Type B pancreatic cell (in vitro differentiated cells): ENCODE results near the gene DIRAS3. TPM values are rescaled to one million over a fixed set of nuclear protein-coding genes. Genes with fewer than 3 reads are reported as not detected.

ENCODE experiments used
- DNase-seq: peaks from one replicate; pipeline ENCODE4 v3.0.0; 2021; ENCODE audit warnings: mixed read lengths; ENCODE audit not compliant: unreplicated experiment; ENCODE audit errors: extremely low spot score
- H3K27ac Mint-ChIP-seq: 2 replicates; pipeline ENCODE4 v1.8.0; 2021; ENCODE audit warnings: mild to moderate bottlenecking, mixed read lengths
- H3K27me3 Mint-ChIP-seq: 2 replicates; pipeline ENCODE4 v1.8.0; 2021; ENCODE audit warnings: mixed read lengths
- H3K36me3 Mint-ChIP-seq: 2 replicates; pipeline ENCODE4 v1.8.0; 2021; ENCODE audit warnings: mixed read lengths
- H3K4me1 Mint-ChIP-seq: one replicate; pipeline ENCODE4 v1.8.0; 2021; ENCODE audit warnings: mixed read lengths; ENCODE audit not compliant: unreplicated experiment
- H3K4me3 Mint-ChIP-seq: 2 replicates; pipeline ENCODE4 v1.8.0; 2021; ENCODE audit warnings: mild to moderate bottlenecking, mixed read lengths
- H3K9me3 Mint-ChIP-seq: 2 replicates; pipeline ENCODE4 v1.8.0; 2021; ENCODE audit warnings: mixed read lengths
- total RNA-seq: library from RNA; stranded (reverse); gene quantifications from 2 replicates; pipeline ENCODE4 v1.2.1, GENCODE V29; 2021; ENCODE audit warnings: low replicate concordance
- TF ChIP-seq, protein P1 (sequence below): fragments of 200-600 bp; sonication (generic); conservative IDR thresholded peaks from 2 replicates; pipeline ENCODE4 v1.5.0; 2021; ENCODE audit warnings: antibody characterized with exemption, mild to moderate bottlenecking

DIRAS3 gene
- total RNA-seq, 1 donor from 2014 or later, result 4.4 TPM

DNA sequence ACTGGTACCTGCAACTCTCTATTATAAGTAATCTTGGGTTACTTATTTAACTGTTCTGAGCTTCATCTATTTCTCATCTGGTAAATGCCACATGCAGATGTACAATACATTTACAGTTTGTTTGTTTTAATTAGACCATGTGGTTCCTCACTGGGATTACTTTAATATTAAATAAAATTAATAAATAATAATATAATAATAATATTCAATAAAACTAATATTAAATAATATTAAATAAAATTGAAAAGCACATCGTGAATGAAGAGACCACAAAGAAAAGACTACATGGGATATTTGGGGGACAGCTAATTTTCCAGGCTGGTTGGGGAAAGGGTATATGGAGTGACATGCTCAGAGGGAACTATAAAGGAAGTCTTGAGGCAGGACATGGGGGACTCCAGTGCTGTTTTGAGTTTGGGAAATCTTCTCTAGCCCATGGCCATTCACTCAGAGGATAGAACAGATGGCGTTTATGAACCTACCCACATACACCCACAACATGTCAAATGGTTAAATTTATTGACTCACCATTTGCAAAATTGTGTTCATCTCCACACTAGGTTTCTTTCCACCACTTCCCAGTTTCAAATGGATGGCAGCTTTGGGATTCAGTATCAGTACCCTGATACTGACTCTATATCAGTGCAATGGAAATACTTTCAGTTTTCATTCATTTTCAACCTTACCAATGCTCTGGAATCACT is 25.6 kb downstream of the DIRAS3 start:
- no peaks in the 10 kb centered on the region for H3K36me3 Mint-ChIP-seq
- no peaks in the 10 kb centered on the region for H3K4me1 Mint-ChIP-seq
- no peaks in the 10 kb centered on the region for H3K9me3 Mint-ChIP-seq
- DNase-seq, result no peak
- H3K4me3 Mint-ChIP-seq, result no peak overlapping the region
- TF ChIP-seq, protein P1, sequence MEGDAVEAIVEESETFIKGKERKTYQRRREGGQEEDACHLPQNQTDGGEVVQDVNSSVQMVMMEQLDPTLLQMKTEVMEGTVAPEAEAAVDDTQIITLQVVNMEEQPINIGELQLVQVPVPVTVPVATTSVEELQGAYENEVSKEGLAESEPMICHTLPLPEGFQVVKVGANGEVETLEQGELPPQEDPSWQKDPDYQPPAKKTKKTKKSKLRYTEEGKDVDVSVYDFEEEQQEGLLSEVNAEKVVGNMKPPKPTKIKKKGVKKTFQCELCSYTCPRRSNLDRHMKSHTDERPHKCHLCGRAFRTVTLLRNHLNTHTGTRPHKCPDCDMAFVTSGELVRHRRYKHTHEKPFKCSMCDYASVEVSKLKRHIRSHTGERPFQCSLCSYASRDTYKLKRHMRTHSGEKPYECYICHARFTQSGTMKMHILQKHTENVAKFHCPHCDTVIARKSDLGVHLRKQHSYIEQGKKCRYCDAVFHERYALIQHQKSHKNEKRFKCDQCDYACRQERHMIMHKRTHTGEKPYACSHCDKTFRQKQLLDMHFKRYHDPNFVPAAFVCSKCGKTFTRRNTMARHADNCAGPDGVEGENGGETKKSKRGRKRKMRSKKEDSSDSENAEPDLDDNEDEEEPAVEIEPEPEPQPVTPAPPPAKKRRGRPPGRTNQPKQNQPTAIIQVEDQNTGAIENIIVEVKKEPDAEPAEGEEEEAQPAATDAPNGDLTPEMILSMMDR, result no peak
- peaks cover 3% of the 10 kb centered on the region for H3K27me3 Mint-ChIP-seq
- no peak overlapping the region for H3K27ac Mint-ChIP-seq

DNA sequence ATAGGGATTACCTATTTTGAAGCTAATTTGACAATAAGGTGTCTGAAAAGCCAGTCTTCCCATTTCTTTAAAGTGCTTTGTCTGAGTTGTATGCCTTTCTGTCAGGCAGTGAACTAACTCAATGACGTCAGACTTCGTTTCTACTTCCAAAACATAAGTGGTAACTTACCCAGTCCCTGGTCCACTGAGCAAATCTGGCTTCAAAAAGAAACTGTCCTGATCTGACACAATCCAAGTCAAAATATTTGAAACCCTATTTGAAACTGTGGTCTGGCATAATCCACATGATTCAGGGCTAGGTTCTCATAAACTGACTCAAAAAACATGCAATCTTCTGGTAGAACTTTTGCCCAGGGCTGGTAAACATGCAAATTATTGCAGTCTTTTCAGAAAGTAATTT is 34.0 kb downstream of the DIRAS3 start:
- Mint-ChIP-seq H3K27ac (no peak overlapping the region), H3K4me3 (no peak overlapping the region), H3K27me3 (no peaks in the 10 kb centered on the region), H3K4me1 (no peaks in the 10 kb centered on the region), H3K36me3 (no peaks in the 10 kb centered on the region), H3K9me3 (no peaks in the 10 kb centered on the region)
- TF ChIP-seq, protein P1, result no peak
- DNase-seq, result no peak

DNA sequence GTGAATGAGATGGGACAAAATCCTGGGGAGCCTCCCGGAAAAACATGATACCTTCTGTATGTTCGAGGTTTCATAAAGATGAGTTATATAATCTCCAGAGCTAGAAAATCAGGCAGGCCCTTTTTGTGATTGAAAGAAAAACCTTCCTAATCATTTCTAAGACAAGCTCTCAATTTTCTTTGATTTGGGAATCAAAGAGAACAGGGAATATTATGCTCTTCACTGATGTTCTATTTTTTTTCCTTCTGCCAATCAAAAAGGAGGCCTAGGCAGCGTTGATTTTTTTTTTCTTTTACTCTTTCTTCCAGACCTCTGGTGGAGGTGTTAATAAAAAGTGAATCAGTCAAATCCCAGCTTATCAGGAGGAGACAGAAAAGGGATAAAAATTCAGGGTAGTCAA is 34.5 kb downstream of the DIRAS3 start:
- TF ChIP-seq, protein P1, result no peak
- Mint-ChIP-seq H3K27me3 (no peaks in the 10 kb centered on the region), H3K4me1 (no peaks in the 10 kb centered on the region), H3K4me3 (no peak overlapping the region), H3K27ac (no peak overlapping the region), H3K9me3 (no peaks in the 10 kb centered on the region), H3K36me3 (no peaks in the 10 kb centered on the region)
- no peak for DNase-seq

DNA sequence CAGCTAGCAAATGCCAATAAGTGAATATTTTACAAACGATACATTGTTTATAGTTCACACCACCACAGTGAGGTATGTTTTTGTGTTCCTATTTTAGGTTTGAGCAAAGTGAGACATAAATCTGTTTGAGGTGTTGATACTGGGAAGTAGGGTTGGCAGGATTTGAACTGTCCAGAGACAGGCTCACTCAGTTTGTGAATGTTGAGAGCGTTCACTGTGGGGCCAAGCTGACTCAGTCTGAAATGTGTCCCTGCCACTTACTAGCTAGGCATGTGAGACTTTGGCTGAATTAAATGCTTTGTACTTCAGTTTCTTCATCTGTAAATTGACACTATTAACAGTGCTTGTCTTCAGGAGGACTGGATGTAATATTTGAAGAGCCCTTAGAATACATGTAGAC is 35.1 kb downstream of the DIRAS3 start:
- no peaks in the 10 kb centered on the region for H3K9me3 Mint-ChIP-seq

DNA sequence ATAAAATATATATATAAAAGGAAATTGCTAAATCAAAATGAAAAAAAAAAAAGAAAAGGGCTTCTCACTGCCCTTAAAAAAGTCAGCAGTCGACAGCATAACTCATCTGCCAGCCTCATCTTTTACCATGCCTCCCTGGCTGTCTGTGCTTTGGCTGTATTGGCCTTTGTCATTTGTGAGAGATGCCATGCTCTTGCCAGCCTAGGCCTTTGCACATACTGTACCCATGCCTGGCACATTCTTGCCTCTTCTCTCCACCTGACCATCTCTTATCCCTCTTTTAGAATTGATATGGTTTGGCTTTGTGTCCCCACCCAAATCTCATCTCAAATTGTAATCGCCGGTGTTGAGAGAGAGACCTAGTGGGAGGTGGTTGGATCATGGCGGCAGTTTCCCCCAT is 37.1 kb downstream of the DIRAS3 start:
- H3K27ac Mint-ChIP-seq, result no peak overlapping the region
- H3K36me3 Mint-ChIP-seq, result no peaks in the 10 kb centered on the region
- no peaks in the 10 kb centered on the region for H3K27me3 Mint-ChIP-seq
- H3K4me3 Mint-ChIP-seq, result no peak overlapping the region
- no peak for DNase-seq
- H3K4me1 Mint-ChIP-seq, result no peaks in the 10 kb centered on the region
- TF ChIP-seq, protein P1, result no peak
- no peaks in the 10 kb centered on the region for H3K9me3 Mint-ChIP-seq

More for the DNA sequence above, 35.1 kb downstream of the DIRAS3 start:
- no peak for DNase-seq
- H3K4me1 Mint-ChIP-seq, result no peaks in the 10 kb centered on the region
- TF ChIP-seq, protein P1, result no peak
- no peaks in the 10 kb centered on the region for H3K27me3 Mint-ChIP-seq
- no peak overlapping the region for H3K4me3 Mint-ChIP-seq
- no peaks in the 10 kb centered on the region for H3K36me3 Mint-ChIP-seq
- H3K27ac Mint-ChIP-seq, result no peak overlapping the region
